Measurements from ENCODE around the gene PCSK5.
"Not testable (repeated sequence)": the region's sequence is repeated elsewhere in the genome, so short reads cannot be mapped to it uniquely, and the experiment has no call there.

PCSK5 gene

DNA sequence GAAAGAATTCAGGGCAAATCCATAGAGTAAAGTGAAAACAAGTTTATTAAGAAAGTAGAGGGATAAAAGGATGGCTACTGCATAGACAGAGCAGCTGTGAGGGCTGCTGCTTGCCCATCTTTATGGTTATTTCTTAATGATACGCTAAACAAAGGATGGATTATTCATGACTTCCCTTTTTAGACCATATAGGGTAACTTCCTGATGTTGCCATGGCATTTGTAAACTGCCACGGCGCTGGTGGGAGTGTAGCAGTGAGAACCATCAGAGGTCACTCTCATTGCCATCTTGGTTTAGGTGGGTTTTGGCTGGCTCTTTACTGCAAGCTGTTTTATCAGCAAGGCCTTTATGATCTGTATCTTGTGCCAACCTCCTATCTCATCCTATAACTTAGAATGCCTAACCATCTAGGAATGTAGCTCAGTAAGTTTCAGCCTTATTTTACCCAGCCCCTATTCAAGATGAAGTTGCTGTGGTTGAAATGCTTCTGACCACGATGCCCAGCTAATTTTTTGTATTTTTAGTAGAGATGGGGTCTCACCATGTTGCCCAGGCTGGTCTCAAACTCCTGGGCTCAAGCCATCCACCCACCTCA is 461.6 kb downstream of the PCSK5 start:
- DNase-seq, result no peak
- Mint-ChIP-seq H3K4me3 (no peak overlapping the region), H3K27ac (no peak overlapping the region), H3K36me3 (no peaks in the 10 kb centered on the region), H3K4me1 (no peaks in the 10 kb centered on the region), H3K9me3 (no peaks in the 10 kb centered on the region), H3K27me3 (peaks cover 14% of the 10 kb centered on the region)
- CTCF ChIA-PET, result no interaction called here

DNA sequence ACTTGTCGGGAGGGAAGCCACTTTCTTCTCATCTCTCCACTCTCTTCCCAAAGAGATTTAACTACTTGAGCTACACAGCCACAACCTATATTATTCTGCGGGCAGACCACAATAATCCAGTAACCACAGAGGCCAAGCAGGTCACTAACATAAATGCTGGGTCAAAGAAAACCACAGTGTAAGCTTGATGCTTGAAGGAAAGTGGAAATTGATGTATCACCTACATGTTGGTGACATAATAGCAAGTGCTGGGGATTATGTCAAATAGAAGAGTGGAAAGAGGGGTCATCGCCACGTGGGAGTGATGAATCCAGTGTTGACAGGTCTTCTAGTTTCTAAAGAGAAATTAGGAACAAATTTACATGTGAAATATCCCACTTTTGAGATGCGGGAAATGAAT is 462.8 kb downstream of the PCSK5 start:
- no peak for DNase-seq
- no peaks in the 10 kb centered on the region for H3K36me3 Mint-ChIP-seq
- peaks cover 14% of the 10 kb centered on the region for H3K27me3 Mint-ChIP-seq
- H3K27ac Mint-ChIP-seq, result no peak overlapping the region
- H3K4me3 Mint-ChIP-seq, result no peak overlapping the region
- H3K4me1 Mint-ChIP-seq, result no peaks in the 10 kb centered on the region
- CTCF ChIA-PET, result no interaction called here
- no peaks in the 10 kb centered on the region for H3K9me3 Mint-ChIP-seq

DNA sequence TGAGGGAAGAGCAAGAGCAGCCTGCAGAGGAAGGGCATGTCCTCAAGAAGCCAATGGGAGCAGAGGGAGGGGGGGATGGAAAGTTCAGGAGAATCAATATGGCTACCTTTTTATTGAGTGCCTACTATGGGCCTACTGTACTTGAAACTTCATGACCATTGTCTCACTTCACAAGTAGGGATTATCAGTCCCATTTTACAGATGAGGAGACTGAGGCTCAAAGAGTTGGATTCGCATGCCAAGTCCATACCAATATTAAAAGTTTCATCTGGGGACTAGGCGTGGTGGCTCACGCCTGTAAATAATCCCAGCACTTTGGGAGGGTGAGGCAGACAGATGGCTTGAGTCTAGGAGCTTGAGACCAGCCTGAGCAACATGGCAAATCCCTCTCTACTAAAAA is 463.7 kb downstream of the PCSK5 start:
- CTCF ChIA-PET, result no interaction called here
- no peaks in the 10 kb centered on the region for H3K36me3 Mint-ChIP-seq
- H3K27me3 Mint-ChIP-seq, result peaks cover 14% of the 10 kb centered on the region
- no peak overlapping the region for H3K4me3 Mint-ChIP-seq
- no peak overlapping the region for H3K27ac Mint-ChIP-seq
- H3K9me3 Mint-ChIP-seq, result no peaks in the 10 kb centered on the region
- no peaks in the 10 kb centered on the region for H3K4me1 Mint-ChIP-seq
- DNase-seq, result no peak

DNA sequence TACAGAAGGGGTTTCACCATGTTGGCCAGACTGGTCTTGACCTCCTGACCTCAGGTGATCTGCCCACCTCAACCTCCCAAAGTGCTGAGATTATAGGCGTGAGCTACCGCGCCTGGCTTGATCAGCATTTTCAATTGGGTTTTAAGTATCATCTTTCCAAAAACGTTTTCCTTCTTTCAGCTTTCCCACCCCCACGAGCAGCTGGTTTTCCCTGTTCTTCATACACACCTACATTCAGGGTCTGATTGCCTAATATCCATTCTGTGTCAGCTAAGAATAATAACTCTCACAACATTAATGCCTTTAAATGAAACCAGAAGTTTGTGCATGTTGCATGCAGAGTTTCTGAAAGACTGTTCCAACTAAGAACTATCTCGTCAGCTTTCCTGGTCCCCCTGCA is 465.4 kb downstream of the PCSK5 start:
- no peak overlapping the region for H3K27ac Mint-ChIP-seq
- no peaks in the 10 kb centered on the region for H3K9me3 Mint-ChIP-seq
- CTCF ChIA-PET, result no interaction called here
- H3K36me3 Mint-ChIP-seq, result no peaks in the 10 kb centered on the region
- no peak overlapping the region for H3K4me3 Mint-ChIP-seq
- peaks cover 10% of the 10 kb centered on the region for H3K27me3 Mint-ChIP-seq
- DNase-seq, result no peak
- no peaks in the 10 kb centered on the region for H3K4me1 Mint-ChIP-seq

DNA sequence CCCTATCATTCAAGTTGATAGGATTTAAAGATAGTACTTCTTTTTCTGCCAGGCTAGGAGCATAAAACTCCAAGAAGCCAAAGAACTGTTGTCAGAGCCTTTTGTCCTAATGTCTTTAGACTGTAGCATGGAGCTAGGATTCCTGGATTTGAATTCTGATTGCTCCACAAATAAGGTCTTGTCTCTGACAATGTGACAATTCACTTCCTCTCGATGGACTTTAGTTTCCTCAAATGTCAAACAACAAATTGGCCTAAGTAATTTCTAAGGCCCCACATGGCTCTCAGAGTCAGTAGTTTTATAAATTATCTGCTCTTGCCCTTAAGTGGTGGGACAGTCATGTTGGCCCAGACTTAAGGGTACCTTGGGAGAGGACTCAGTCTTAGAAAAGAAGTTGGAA is 467.1 kb downstream of the PCSK5 start:
- Mint-ChIP-seq H3K27me3 (peaks cover 5% of the 10 kb centered on the region), H3K4me3 (no peak overlapping the region), H3K27ac (no peak overlapping the region), H3K36me3 (no peaks in the 10 kb centered on the region), H3K9me3 (no peaks in the 10 kb centered on the region), H3K4me1 (no peaks in the 10 kb centered on the region)
- DNase-seq, result no peak
- CTCF ChIA-PET, result no interaction called here

DNA sequence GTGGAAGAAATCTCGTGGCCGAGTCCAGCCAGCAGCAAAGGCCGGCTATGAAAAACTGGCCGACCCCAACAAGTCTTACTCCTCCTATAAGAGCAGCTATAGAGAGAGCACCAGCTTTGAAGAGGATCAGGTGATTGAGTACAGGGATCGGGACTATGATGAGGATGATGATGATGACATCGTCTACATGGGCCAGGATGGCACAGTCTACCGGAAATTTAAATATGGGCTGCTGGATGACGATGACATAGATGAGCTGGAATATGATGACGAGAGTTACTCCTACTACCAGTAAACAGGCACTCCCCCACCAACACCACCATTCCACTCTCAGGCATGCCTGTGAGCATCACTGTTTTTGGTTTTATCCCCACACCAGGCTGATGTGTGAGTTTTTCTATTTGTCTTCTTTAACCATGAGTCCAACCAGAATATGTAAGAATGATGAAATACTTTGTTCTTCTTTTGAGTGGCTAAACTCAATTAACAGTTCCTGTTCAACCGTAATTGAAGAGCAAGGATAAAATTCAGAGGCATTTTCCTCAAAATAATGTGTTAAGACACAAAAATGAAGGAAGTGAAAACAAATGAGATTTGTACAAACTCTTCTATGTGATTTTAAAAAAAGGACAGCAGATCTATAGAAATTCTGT is 468.3 kb downstream of the PCSK5 start:
- H3K27me3 Mint-ChIP-seq, result peaks cover 3% of the 10 kb centered on the region
- no peaks in the 10 kb centered on the region for H3K36me3 Mint-ChIP-seq
- no peak for DNase-seq
- H3K9me3 Mint-ChIP-seq, result no peaks in the 10 kb centered on the region
- H3K4me1 Mint-ChIP-seq, result no peaks in the 10 kb centered on the region
- no peak overlapping the region for H3K4me3 Mint-ChIP-seq
- H3K27ac Mint-ChIP-seq, result no peak overlapping the region
- CTCF ChIA-PET, result no interaction called here

DNA sequence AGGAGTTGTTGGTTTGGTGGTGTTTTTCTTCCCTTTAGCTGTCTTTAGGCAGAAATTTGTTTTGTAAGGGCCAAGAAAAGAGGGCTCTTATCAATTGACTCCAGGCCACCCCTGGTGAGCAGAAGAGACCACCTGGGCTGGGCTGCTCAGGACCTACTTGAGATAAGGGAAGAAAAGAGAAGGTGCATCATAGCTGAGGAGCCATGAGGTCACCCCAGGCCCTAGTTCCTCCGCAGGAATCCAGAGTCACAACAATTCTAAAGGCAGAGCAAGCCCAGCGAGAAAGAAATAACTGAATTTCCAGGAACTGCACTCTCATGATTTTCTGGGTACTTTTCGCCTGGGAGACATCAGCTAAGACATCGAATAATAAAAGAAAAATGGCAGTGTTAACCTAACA is 468.9 kb downstream of the PCSK5 start:
- Mint-ChIP-seq H3K4me3 (no peak overlapping the region), H3K9me3 (no peaks in the 10 kb centered on the region), H3K4me1 (no peaks in the 10 kb centered on the region), H3K36me3 (no peaks in the 10 kb centered on the region), H3K27me3 (no peaks in the 10 kb centered on the region), H3K27ac (no peak overlapping the region)
- no peak for DNase-seq
- CTCF ChIA-PET, result no interaction called here

DNA sequence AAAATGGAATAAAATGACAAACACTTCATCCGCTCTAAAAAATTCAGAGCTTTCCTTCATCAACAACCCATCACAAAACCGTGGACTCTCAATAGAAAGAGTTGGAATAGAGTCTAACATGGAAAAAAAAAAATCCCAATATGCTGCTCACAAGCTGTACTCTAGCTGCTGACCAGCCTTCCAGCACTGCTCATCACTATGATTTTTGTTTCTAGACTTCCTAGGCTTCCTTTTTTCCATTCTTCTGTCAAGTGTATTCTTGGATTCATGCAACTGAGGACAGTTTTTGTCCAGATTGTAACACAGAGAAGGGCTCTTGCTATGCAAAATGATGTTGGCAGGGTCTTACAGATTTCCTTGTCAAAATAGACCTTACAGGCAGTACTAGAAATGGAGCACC is 469.3 kb downstream of the PCSK5 start:
- DNase-seq, result no peak
- CTCF ChIA-PET, result no interaction called here
- Mint-ChIP-seq H3K4me1 (no peaks in the 10 kb centered on the region), H3K27me3 (no peaks in the 10 kb centered on the region), H3K9me3 (no peaks in the 10 kb centered on the region), H3K36me3 (no peaks in the 10 kb centered on the region), H3K27ac (no peak overlapping the region), H3K4me3 (no peak overlapping the region)

DNA sequence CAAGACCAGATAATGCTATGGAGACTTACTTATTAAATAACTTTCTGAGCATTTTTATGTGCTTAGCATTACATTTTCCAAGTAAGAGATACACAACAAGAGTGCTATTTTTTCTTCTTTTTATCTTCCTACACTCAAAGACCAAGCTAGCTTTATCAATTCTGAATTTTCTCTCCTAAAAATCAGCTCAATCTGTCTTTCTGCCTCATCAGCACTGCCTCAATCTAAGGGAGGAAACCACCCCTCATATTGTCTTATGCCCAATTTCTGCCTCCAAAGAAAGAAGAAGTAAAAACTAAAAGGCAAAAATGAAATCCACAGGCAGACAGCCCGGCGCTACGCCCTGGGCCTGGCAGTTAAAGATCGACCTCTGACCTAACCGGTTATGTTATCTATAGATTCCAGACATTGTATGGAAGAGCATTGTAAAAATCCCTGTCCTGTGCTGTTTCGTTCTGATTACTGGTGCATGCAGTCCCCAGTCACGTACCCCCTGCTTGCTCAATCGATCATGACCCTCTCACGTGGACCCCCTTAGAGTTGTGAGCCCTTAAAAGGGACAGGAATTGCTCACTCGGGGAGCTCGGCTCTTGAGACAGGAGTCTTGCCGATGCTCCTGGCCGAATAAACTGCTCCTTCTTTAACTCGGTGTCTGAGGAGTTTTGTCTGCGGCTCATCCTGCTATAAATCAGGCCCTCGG is 472.0 kb downstream of the PCSK5 start:
- H3K36me3 Mint-ChIP-seq, CTCF ChIA-PET, H3K27ac Mint-ChIP-seq, H3K9me3 Mint-ChIP-seq, H3K27me3 Mint-ChIP-seq, H3K4me3 Mint-ChIP-seq, H3K4me1 Mint-ChIP-seq, DNase-seq: not testable (repeated sequence)

DNA sequence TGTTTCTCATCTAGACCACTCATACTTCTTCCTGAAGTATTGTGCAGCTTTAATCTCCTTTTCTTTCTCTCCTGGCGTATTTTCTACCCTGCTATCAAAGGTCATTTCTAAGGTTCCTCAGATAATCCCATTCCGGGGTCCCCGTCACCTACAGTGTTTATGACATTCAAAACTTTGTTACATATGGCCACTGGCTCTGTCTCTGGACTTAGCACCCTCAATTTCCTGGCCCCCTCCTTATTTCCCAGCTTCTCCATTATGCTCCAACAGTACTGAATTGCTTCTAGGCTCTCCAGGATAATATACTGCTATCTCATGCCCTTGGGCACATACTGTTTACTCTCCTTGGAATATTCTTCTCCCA is 472.5 kb downstream of the PCSK5 start:
- no peaks in the 10 kb centered on the region for H3K36me3 Mint-ChIP-seq
- no peak for DNase-seq
- no peak overlapping the region for H3K4me3 Mint-ChIP-seq
- H3K27ac Mint-ChIP-seq, result no peak overlapping the region
- no peaks in the 10 kb centered on the region for H3K4me1 Mint-ChIP-seq
- no peaks in the 10 kb centered on the region for H3K27me3 Mint-ChIP-seq
- CTCF ChIA-PET, result no interaction called here
- no peaks in the 10 kb centered on the region for H3K9me3 Mint-ChIP-seq

DNA sequence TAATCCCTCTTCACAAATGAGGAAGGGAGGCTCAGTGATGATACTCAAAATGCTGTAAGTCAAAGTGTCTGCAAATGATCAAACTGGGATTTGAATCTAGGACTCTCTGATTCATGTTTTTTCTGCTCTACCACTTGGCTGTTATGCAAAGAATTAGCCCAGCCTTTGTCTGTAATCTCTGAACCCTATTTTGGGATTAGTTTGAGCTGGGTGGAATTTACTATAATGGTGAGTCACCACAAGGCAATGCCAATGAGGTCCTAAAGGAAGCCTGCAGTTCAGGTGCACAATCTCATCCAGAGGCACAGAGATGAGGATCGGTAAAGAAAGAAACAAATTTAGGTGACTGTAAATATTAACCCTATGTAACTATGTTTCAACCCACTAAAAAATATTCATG is 474.6 kb downstream of the PCSK5 start:
- Mint-ChIP-seq H3K4me1 (no peaks in the 10 kb centered on the region), H3K27ac (no peak overlapping the region), H3K9me3 (no peaks in the 10 kb centered on the region), H3K4me3 (no peak overlapping the region), H3K27me3 (no peaks in the 10 kb centered on the region), H3K36me3 (no peaks in the 10 kb centered on the region)
- CTCF ChIA-PET, result no interaction called here
- no peak for DNase-seq

DNA sequence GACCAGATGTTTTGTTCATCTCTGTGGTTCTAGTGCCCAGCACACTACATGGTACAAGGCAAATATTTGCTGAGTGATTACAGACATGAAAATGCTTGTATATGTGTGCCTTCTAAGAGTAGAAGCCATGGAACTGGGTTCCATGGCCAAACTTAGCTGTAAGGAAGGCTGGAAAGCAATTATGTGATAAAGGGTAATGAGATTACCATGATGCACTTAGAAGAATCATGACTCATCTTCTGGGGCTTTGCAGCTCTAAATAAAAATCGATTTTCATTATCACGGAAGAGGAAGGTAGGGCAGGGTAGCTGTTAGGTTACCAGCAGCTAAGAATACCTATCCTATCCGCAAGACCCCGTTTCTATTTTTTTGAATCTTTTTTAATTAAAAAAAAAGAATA is 475.8 kb downstream of the PCSK5 start:
- DNase-seq, result no peak
- no peak overlapping the region for H3K27ac Mint-ChIP-seq
- H3K4me1 Mint-ChIP-seq, result no peaks in the 10 kb centered on the region
- CTCF ChIA-PET, result no interaction called here
- H3K9me3 Mint-ChIP-seq, result no peaks in the 10 kb centered on the region
- no peak overlapping the region for H3K4me3 Mint-ChIP-seq
- no peaks in the 10 kb centered on the region for H3K36me3 Mint-ChIP-seq
- no peaks in the 10 kb centered on the region for H3K27me3 Mint-ChIP-seq

DNA sequence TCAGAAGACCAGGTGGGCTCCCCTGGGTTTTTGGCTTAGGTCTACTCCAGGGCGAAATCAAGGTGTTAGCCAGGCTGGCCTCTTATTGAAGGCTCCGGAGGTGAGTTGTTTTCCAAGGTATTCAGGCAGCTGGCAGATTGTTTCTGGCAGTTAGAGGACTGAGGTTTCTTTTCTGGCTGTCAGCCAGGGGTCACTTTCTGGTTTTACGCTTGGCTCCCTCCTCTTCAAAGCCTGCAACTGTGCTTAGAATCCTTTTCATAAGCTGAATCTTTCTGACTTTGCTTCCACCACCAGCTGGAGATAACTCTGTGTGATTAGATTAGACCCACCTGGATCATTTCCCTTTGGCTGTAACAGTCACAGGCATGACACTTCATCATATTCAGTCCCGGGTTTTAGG is 479.1 kb downstream of the PCSK5 start:
- no peaks in the 10 kb centered on the region for H3K4me1 Mint-ChIP-seq
- H3K27ac Mint-ChIP-seq, result no peak overlapping the region
- H3K4me3 Mint-ChIP-seq, result no peak overlapping the region
- H3K27me3 Mint-ChIP-seq, result no peaks in the 10 kb centered on the region
- no peak for DNase-seq
- H3K36me3 Mint-ChIP-seq, result no peaks in the 10 kb centered on the region
- no peaks in the 10 kb centered on the region for H3K9me3 Mint-ChIP-seq
- CTCF ChIA-PET, result no interaction called here

DNA sequence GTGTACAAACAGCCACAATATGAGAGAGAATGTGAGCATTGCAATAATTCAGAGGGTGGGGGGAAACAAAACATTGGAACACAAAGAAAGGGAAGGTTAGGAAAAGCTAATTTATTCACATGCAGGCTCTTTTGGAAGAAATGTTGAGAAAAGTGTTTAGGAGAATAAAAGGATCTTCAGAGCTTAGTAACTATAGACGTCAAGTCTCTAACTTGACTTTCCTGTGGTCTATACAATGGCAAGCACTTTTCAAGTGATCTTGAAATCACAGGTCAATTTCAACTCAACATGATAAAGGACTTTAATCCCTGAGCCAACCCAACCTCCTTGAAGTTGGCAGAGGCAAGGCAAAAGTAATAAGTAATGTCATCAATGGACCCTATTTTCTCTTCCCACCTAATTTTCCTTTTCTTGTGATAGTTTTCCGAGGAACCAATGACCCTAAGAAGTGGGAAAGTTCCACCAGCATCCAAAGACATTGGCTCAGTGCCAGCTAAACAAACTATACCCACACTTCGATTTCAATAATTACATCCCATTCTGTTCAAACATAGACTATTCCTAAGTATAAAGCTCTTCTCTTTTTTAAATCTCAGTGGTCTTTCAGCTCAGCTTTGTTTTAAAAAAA is 480.0 kb downstream of the PCSK5 start:
- H3K27me3 Mint-ChIP-seq, result no peaks in the 10 kb centered on the region
- H3K36me3 Mint-ChIP-seq, result no peaks in the 10 kb centered on the region
- H3K27ac Mint-ChIP-seq, result no peak overlapping the region
- no peaks in the 10 kb centered on the region for H3K4me1 Mint-ChIP-seq
- H3K4me3 Mint-ChIP-seq, result no peak overlapping the region
- no peaks in the 10 kb centered on the region for H3K9me3 Mint-ChIP-seq
- CTCF ChIA-PET, result no interaction called here
- DNase-seq, result no peak

DNA sequence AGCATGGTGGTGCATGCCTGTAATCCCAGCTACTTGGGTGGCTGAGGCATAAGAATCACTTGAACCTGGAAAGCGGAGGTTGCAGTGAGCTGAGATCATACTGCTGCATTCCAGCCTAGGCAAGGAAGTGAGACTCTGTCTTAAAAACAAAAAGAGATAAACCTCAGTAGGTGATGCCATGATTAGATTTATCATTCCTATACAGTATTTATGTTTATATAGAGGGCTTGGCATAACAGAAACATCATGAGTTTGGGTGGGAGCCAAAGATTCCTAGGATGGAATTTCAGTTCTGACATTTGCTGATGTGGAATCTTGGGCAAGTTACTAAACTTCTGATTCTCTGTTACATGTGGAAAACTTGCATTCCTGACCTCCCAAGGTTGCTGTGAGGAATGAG is 481.4 kb downstream of the PCSK5 start:
- Mint-ChIP-seq H3K27ac (no peak overlapping the region), H3K27me3 (no peaks in the 10 kb centered on the region), H3K36me3 (no peaks in the 10 kb centered on the region), H3K4me1 (no peaks in the 10 kb centered on the region), H3K9me3 (no peaks in the 10 kb centered on the region), H3K4me3 (no peak overlapping the region)
- DNase-seq, result no peak
- CTCF ChIA-PET, result no interaction called here
